GM18505 (cell line): ENCODE data around the gene ANKHD1.

ENCODE experiments used
- ATAC-seq: cut with Tn5 transposase; IDR thresholded peaks from one replicate; pipeline ENCODE4 v1.9.1; 2021; ENCODE audit not compliant: unreplicated experiment
- POLR2A ChIP-seq: IDR thresholded peaks from 4 replicates; pipeline ENCODE4 v1.6.1; 2011; ENCODE audit warnings: borderline replicate concordance; ENCODE audit not compliant: insufficient read depth, insufficient read length; ENCODE audit errors: extremely low read depth

ANKHD1 gene

DNA sequence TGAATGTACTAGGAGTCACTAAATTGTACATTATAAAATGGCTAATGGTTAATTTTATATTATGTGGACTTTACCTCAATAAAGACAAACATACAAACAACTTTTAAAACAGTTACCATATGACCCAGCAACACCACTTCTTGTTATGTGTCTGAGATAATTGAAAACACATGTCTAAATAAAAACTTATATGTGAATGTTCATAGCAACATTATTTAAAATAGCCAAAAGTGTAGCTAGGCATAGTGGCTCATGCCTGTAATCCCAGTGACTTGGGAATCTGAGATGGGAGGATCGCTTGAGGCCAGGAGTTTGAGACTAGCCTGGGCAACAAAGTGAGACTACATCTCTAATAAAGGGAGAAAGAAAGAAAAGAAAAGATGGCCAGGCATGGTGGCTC, 185.9 kb downstream of the ANKHD1 start:
- TF ChIP-seq POLR2A = no peak
- ATAC-seq = no peak

DNA sequence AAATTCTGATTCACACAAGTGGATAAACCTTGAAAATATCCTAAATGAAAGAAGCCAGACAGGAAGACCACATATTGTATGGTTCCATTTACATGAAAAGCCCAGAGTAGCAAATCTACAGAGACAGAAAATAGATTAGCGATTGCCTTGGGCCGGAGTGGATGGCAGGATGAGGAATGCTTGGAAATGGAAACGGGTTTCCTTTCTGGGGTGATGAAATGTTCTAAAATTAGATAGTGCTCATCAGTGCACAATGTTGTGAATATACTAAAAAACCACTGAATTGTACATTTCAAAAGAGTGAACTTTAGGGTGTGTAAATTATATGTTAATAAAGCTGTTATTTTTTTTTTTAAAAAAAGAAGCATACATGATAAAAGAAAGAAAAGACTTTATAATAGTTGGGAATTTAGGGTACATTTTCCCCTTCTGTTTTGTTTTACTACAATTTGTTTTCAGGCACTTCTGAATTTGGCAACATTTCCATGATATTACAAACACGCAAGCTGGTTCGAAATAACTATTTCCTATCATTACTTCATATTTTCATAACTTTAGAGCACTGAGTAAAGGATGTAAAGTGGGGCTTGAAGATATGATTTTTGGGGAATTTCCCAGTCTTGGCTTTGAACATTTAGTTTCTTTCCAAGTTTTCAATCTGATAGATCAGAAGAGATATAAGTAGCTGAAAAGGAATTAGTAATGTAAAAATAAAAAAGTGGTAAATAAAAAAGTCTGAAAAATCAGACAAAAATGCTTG, 186.9 kb downstream of the ANKHD1 start:
- ATAC-seq = no peak
- TF ChIP-seq POLR2A = no peak
